Measurements from ENCODE around the gene TMPRSS13. TPM values are rescaled to one million over a fixed set of nuclear protein-coding genes. Genes with fewer than 3 reads are reported as not detected.

Gene TMPRSS13
- total RNA-seq, 4 donors from 2014 or later = 0.27 to 0.79 TPM; not detected in 2

DNA sequence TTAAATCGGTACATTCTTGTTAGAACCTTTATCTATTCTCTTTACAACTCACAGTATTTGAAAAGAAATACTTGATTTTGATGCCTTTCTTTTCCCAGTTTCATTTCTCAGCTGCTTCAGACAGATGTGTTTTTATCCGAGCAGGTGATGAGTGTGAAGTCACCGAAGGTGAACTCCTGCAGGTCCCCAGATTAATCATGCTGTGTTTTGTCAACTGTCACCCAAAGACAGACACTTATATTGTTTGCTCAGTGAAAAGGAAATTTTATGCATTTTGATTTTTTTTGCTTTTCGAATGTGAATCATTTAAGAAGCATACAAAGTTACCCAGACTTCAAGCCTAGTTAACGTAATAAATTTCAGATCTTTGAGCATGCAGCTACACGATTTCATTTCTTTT, 7.8 kb upstream of the TMPRSS13 start:
- TF ChIP-seq, protein P1, sequence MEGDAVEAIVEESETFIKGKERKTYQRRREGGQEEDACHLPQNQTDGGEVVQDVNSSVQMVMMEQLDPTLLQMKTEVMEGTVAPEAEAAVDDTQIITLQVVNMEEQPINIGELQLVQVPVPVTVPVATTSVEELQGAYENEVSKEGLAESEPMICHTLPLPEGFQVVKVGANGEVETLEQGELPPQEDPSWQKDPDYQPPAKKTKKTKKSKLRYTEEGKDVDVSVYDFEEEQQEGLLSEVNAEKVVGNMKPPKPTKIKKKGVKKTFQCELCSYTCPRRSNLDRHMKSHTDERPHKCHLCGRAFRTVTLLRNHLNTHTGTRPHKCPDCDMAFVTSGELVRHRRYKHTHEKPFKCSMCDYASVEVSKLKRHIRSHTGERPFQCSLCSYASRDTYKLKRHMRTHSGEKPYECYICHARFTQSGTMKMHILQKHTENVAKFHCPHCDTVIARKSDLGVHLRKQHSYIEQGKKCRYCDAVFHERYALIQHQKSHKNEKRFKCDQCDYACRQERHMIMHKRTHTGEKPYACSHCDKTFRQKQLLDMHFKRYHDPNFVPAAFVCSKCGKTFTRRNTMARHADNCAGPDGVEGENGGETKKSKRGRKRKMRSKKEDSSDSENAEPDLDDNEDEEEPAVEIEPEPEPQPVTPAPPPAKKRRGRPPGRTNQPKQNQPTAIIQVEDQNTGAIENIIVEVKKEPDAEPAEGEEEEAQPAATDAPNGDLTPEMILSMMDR (IDR thresholded peaks at IDR 0.05) = no peak
- TF ChIP-seq POLR2A (IDR thresholded peaks at IDR 0.05) (no peak), EP300 (IDR thresholded peaks at IDR 0.05; ENCODE audit: low read depth) (no peak), POLR2AphosphoS5 (IDR thresholded peaks at IDR 0.05) (no peak)
- Histone ChIP-seq H3K36me3 (no peaks in the 10 kb centered on the region), H3K4me1 (no peaks in the 10 kb centered on the region), H3K27ac (no peak overlapping the region), H3K9me3 (no peaks in the 10 kb centered on the region), H3K27me3 (no peaks in the 10 kb centered on the region), H3K4me3 (no peak overlapping the region)
- 49 to 50% methylated on average over 6 of the region's 6 CpGs for WGBS, 2 donors (ENCODE audit: low coverage in 1 of 2)
- intact Hi-C loops (cut with DNase I; ENCODE audit: low total_unique reads) = loop anchor here (10.0 kb wide), 1 partner anchor 502 kb away; no protein-coding TSS in a partner anchor
- in situ Hi-C loops (cut with MboI; ENCODE audit: low pct_ligation_motif_present in 1 of 4, low pct_unique_long_range_greater_than_20kb in 1 of 4, low sequenced_read_pairs in 3 of 4) = loop anchor here in 2 of 4 donors (25.0 kb wide), 1 partner anchor 500 kb away; no protein-coding TSS in a partner anchor
- no peak for DNase-seq

DNA sequence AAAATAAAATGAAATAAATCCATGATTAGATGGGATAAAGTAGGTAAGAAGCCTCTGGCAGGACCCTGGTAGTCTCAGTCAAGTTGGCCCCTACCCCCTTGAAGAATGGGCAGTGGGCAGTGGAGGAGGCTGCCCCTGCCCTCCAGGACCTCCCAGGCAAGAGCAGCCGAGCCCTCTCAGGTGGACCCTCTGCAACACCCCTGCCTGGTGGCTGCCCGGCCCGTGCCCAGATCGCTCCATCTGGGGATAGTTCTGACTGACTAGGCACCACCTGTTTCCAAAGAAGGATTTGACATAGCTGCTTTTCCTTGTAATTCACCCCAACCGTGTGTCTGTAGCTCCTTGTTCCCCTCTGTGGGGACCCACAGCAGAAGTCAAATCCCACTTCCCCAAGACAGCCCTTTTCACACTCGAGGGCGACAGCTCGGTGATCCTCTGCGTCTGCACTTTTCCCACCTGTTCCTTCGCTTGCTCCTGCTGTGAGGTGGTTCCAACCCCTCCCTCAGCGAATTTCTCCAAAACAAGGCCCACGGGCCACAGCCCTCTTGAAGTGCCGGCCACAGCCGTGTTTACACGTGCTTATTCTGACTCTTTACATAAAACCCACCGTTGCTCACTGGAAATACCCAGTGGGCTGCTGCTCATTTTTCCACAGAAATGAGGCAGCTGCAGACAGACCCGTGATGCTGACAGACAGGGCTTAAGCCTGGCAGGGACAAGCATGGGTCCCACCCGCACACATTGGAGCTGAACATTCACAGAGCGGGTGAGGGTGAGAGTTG, 5.5 kb upstream of the TMPRSS13 start:
- in situ Hi-C loops (cut with MboI; ENCODE audit: low pct_ligation_motif_present in 1 of 4, low pct_unique_long_range_greater_than_20kb in 1 of 4, low sequenced_read_pairs in 3 of 4) = loop anchor here in 2 of 4 donors (25.0 kb wide), 1 partner anchor 497 kb away; no protein-coding TSS in a partner anchor
- intact Hi-C loops (cut with DNase I; ENCODE audit: low total_unique reads) = loop anchor here (10.0 kb wide), 1 partner anchor 500 kb away; no protein-coding TSS in a partner anchor
- DNase-seq = no peak
- Histone ChIP-seq H3K27ac (no peak overlapping the region), H3K4me3 (no peak overlapping the region), H3K36me3 (no peaks in the 10 kb centered on the region), H3K9me3 (no peaks in the 10 kb centered on the region), H3K4me1 (peaks cover 0 to 10% (median under 1%) of the 10 kb centered on the region in 4 donors), H3K27me3 (no peaks in the 10 kb centered on the region)
- 76 to 94% methylated on average over 11 to 19 of the region's 19 CpGs for WGBS, 2 donors (ENCODE audit: low coverage in 1 of 2)
- no peak for TF ChIP-seq EP300 (IDR thresholded peaks at IDR 0.05; ENCODE audit: low read depth)
- no peak for TF ChIP-seq POLR2AphosphoS5 (IDR thresholded peaks at IDR 0.05)
- TF ChIP-seq, protein P1 (IDR thresholded peaks at IDR 0.05) = no peak
- TF ChIP-seq POLR2A (IDR thresholded peaks at IDR 0.05) = no peak

DNA sequence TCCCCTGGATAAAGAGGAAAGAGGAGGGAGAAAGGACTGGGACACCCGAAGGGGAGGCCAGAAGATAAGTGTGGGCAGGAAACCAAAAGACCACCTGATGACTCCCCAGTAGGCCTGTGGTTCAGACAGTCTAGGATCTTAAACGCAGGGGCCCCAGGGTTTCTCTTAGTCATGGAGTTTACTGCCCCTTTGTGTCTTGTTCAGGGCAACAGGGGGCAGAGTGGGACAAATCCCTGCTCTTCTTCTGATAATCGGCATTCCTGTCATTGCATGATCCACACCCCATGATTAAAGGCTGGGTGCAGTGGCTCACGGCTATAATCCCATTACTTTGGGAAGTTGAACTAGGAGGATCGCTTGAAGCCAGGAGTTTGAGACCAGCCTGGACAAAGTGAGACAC, 4.7 kb upstream of the TMPRSS13 start:
- no peak overlapping the region for H3K27ac ChIP-seq
- intact Hi-C loops (cut with DNase I; ENCODE audit: low total_unique reads) (loop anchor here (10.0 kb wide), 1 partner anchor 499 kb away; no protein-coding TSS in a partner anchor), in situ Hi-C loops (cut with MboI; ENCODE audit: low pct_ligation_motif_present in 1 of 4, low pct_unique_long_range_greater_than_20kb in 1 of 4, low sequenced_read_pairs in 3 of 4) (loop anchor here in 2 of 4 donors (25.0 kb wide), 1 partner anchor 497 kb away; no protein-coding TSS in a partner anchor)
- H3K36me3 ChIP-seq = no peaks in the 10 kb centered on the region
- peaks cover 0 to 17% (median 8%) of the 10 kb centered on the region in 4 donors for H3K4me1 ChIP-seq
- no peak for TF ChIP-seq POLR2A (IDR thresholded peaks at IDR 0.05)
- TF ChIP-seq POLR2AphosphoS5 (IDR thresholded peaks at IDR 0.05) = no peak
- TF ChIP-seq EP300 (IDR thresholded peaks at IDR 0.05; ENCODE audit: low read depth) = no peak
- TF ChIP-seq, protein P1 (IDR thresholded peaks at IDR 0.05) = no peak
- H3K4me3 ChIP-seq = no peak overlapping the region
- WGBS, 2 donors (ENCODE audit: low coverage in 1 of 2) = 81% methylated on average over 5 of the region's 5 CpGs; no CpG with 5 or more reads in 1 of the 2 donors
- H3K27me3 ChIP-seq = no peaks in the 10 kb centered on the region
- H3K9me3 ChIP-seq = no peaks in the 10 kb centered on the region
- DNase-seq = no peak

DNA sequence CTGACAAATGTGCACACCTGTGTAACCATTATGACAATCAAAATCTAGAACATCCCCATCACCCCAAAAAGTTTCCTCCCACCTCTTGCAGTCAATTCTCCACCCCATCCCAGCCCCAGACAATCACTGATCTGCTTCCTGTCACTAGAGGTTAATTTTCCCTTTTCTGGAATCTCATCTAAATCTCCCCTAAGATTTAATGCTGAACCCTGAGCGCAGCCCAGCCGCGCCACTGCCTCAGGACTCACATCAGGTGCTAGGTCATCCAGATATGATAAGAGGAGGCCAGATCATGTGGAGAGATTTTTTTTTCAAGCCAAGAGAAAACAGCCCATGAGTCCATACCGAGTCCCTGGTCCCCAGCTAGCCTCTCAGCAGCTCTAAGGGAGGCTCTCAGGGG, 4.3 kb upstream of the TMPRSS13 start:
- Histone ChIP-seq H3K36me3 (no peaks in the 10 kb centered on the region), H3K4me3 (no peak overlapping the region), H3K27ac (no peak overlapping the region), H3K4me1 (peaks cover 0 to 17% (median 9%) of the 10 kb centered on the region in 4 donors), H3K9me3 (no peaks in the 10 kb centered on the region), H3K27me3 (no peaks in the 10 kb centered on the region)
- DNase-seq = no peak
- 40 to 86% methylated on average over 1 to 4 of the region's 4 CpGs for WGBS, 2 donors (ENCODE audit: low coverage in 1 of 2)
- TF ChIP-seq EP300 (IDR thresholded peaks at IDR 0.05; ENCODE audit: low read depth) (no peak), POLR2AphosphoS5 (IDR thresholded peaks at IDR 0.05) (no peak), POLR2A (IDR thresholded peaks at IDR 0.05) (no peak)
- TF ChIP-seq, protein P1 (IDR thresholded peaks at IDR 0.05) = no peak
- in situ Hi-C loops (cut with MboI; ENCODE audit: low pct_ligation_motif_present in 1 of 4, low pct_unique_long_range_greater_than_20kb in 1 of 4, low sequenced_read_pairs in 3 of 4) (loop anchor here in 2 of 4 donors (25.0 kb wide), 1 partner anchor 496 kb away; no protein-coding TSS in a partner anchor), intact Hi-C loops (cut with DNase I; ENCODE audit: low total_unique reads) (loop anchor here (10.0 kb wide), 1 partner anchor 499 kb away; no protein-coding TSS in a partner anchor)

Measured in transverse colon (tissue), 4 donors.